Esophagus squamous epithelium (tissue), 5 donors: ENCODE measurements around the gene SLC30A3. TPM values are rescaled to one million over a fixed set of nuclear protein-coding genes. Genes with fewer than 3 reads are reported as not detected.
"Not testable (repeated sequence)": the region's sequence is repeated elsewhere in the genome, so short reads cannot be mapped to it uniquely, and the experiment has no call there.

ENCODE experiments used
- DNase-seq: peaks from one replicate; lab custom pipeline; 2025; lab: John Stamatoyannopoulos, UW
- H3K27ac ChIP-seq, 4 donors: fragments of 200-600 bp; sonication (generic); one replicate each; pipeline ENCODE4 v1.5.1; 2016 to 2019; ENCODE audit warnings: mild to moderate bottlenecking in 1 of 4
- H3K27me3 ChIP-seq, 4 donors: fragments of 200-600 bp; sonication (generic); 1 replicate in 3 of 4; 2 replicates in 1 of 4; pipeline versions ENCODE4 v1.5.1 to v1.6.0; 2017 to 2021; ENCODE audit warnings: antibody characterized with exemption in 1 of 4
- H3K36me3 ChIP-seq, 3 donors: fragments of 200-600 bp; sonication (generic); one replicate each; pipeline ENCODE4 v1.5.1; 2016 to 2019
- H3K4me1 ChIP-seq, 3 donors: fragments of 200-600 bp; sonication (generic); one replicate each; pipeline ENCODE4 v1.5.1; 2017 to 2019
- H3K4me3 ChIP-seq, 4 donors: fragments of 200-600 bp; sonication (generic); 1 replicate in 3 of 4; 2 replicates in 1 of 4; pipeline ENCODE4 v1.5.1; 2016 to 2019; ENCODE audit warnings: mild to moderate bottlenecking in 2 of 4, moderate library complexity in 1 of 4
- H3K9me3 ChIP-seq, 3 donors: fragments of 200-600 bp; sonication (generic); one replicate each; pipeline ENCODE4 v1.5.1; 2016 to 2019
- POLR2A ChIP-seq, 4 donors: fragments of 450-650 bp; IDR thresholded peaks; one replicate each; pipeline ENCODE4 v1.6.1; 2017; ENCODE audit warnings: antibody characterized with exemption in 4 of 4, mild to moderate bottlenecking in 4 of 4, moderate library complexity in 3 of 4
- WGBS, 2 donors: methylation state at CpG; one replicate each; pipeline ENCODE4 v1.1.5; 2018; 5-methylcytosine and 5-hydroxymethylcytosine counted together
- intact Hi-C: fragments of 100-400 bp; cut with DNase I; formaldehyde crosslinking; loops from one replicate; pipeline ENCODE4 v1.15.0; 2022
- total RNA-seq, 4 donors: library from RNA; depleted of rRNA; stranded (reverse); fragments of >200 nt; gene quantifications; one replicate each; pipeline ENCODE4 v1.1.0, GENCODE V29; 2016
- TF ChIP-seq, protein P1 (sequence below), 6 experiments: fragments of 450-650 bp in 4 of 6; fragments of 200-600 bp in 2 of 6; sonication (generic) in 2 of 6; IDR thresholded peaks; one replicate each; pipeline ENCODE4 v1.5.1; 2016 to 2019; ENCODE audit warnings: antibody characterized with exemption in 6 of 6, mild to moderate bottlenecking in 4 of 6, moderate library complexity in 4 of 6
- donor health status: DM: yes; HTN: yes; CAD: no.

Gene SLC30A3
- total RNA-seq, 4 donors from 2014 or later = 0.18 to 0.19 TPM; not detected in 2

DNA sequence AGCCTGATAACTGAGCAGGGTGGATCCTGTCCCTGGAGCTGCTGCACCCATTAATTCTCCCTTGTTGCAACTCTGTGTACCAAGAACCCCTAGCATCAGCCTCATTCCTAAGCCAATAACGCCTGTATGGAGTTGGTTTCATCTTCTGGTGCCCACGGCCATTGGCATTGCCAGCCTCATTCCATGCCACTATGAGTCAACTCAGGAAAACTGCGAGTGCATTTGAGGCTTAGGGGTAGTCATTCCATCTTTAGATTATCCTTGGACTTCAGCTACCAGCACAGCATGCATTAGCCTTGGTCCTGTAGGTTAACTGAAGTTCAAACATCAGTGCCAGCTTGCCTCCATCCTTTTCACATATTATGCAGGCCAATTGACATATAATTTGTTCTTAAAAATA, 18.0 kb upstream of the SLC30A3 start:
- no peak for DNase-seq
- intact Hi-C loops = no loop called here
- no peak overlapping the region for H3K4me3 ChIP-seq
- peaks cover 0 to 66% (median 0%) of the 10 kb centered on the region in 4 donors for H3K27me3 ChIP-seq
- H3K36me3 ChIP-seq = no peaks in the 10 kb centered on the region
- no peak overlapping the region for H3K27ac ChIP-seq
- TF ChIP-seq, protein P1, sequence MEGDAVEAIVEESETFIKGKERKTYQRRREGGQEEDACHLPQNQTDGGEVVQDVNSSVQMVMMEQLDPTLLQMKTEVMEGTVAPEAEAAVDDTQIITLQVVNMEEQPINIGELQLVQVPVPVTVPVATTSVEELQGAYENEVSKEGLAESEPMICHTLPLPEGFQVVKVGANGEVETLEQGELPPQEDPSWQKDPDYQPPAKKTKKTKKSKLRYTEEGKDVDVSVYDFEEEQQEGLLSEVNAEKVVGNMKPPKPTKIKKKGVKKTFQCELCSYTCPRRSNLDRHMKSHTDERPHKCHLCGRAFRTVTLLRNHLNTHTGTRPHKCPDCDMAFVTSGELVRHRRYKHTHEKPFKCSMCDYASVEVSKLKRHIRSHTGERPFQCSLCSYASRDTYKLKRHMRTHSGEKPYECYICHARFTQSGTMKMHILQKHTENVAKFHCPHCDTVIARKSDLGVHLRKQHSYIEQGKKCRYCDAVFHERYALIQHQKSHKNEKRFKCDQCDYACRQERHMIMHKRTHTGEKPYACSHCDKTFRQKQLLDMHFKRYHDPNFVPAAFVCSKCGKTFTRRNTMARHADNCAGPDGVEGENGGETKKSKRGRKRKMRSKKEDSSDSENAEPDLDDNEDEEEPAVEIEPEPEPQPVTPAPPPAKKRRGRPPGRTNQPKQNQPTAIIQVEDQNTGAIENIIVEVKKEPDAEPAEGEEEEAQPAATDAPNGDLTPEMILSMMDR (IDR thresholded peaks at IDR 0.05) = no peak
- no peak for TF ChIP-seq POLR2A (IDR thresholded peaks at IDR 0.05)
- H3K4me1 ChIP-seq = no peaks in the 10 kb centered on the region
- 49 to 56% methylated on average over 3 of the region's 3 CpGs for WGBS, 2 donors
- no peaks in the 10 kb centered on the region for H3K9me3 ChIP-seq

DNA sequence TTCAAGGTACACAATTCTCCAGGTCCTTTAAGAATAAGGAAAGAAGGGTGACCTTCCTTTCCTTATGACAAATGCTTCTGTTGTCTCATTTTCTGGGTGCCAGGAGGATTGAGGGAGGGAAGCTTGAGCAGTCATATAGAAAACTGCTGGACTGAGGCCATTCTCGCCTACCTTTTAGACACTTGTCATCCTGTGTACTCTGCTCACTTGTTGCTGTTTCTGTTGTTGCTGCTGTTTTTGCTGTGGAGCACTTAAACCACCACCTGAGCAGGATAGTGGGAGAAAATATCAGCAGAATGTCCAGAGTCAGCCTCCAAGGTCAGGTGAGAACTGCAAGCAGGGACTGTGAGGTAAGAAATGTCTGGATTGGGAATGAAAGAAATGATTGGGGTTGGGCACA, 15.2 kb upstream of the SLC30A3 start:
- no peak overlapping the region for H3K4me3 ChIP-seq
- H3K9me3 ChIP-seq = no peaks in the 10 kb centered on the region
- no peak for TF ChIP-seq POLR2A (IDR thresholded peaks at IDR 0.05)
- TF ChIP-seq, protein P1 (IDR thresholded peaks at IDR 0.05) = no peak
- H3K36me3 ChIP-seq = no peaks in the 10 kb centered on the region
- H3K27ac ChIP-seq = no peak overlapping the region
- no peak for DNase-seq
- 47 to 67% methylated on average over 1 of the region's 1 CpG for whole genome bisulfite sequencing, 2 donors
- intact Hi-C loops = loop anchor here (10.0 kb wide), 1 partner anchor 173 kb away; no protein-coding TSS in a partner anchor
- peaks cover 0 to 71% (median 0%) of the 10 kb centered on the region in 4 donors for H3K27me3 ChIP-seq
- no peaks in the 10 kb centered on the region for H3K4me1 ChIP-seq

- Histone ChIP-seq H3K9me3 (no peaks in the 10 kb centered on the region), H3K27ac (no peak within 1 kb of the TSS), H3K4me3 (no peak within 1 kb of the TSS), H3K27me3 (peaks cover 0 to 68% (median 0%) of the 10 kb centered on the region in 4 donors), H3K4me1 (no peaks in the 10 kb centered on the region), H3K36me3 (no peaks in the 10 kb centered on the region)
- WGBS, 2 donors = 83% methylated on average over 12 to 14 of the region's 39 CpGs
- intact Hi-C loops = loop anchor here (10.0 kb wide), 1 partner anchor 171 kb away; no protein-coding TSS in a partner anchor
- DNase-seq = no peak
- TF ChIP-seq, protein P1 (IDR thresholded peaks at IDR 0.05) = no peak
- TF ChIP-seq POLR2A (IDR thresholded peaks at IDR 0.05) = no peak
Observed at GRCh38 chr2:27275211-27276150, 12.6 kb upstream of the SLC30A3 start, which contains the start of gene DNAJC5G. Gene DNAJC5G, plus strand, starts transcription at chr2:27275433. Its CDS starts 1,296 bp downstream, at chr2:27276729.

- H3K27ac ChIP-seq, H3K9me3 ChIP-seq, H3K36me3 ChIP-seq, DNase-seq, H3K4me3 ChIP-seq, H3K4me1 ChIP-seq: not testable (repeated sequence)
- intact Hi-C loops = loop anchor here (10.0 kb wide), 1 partner anchor 168 kb away; no protein-coding TSS in a partner anchor
- WGBS, 2 donors = 73 to 76% methylated on average over 11 to 14 of the region's 15 CpGs
- H3K27me3 ChIP-seq = peaks cover 0 to 85% (median 0%) of the 10 kb centered on the region in 4 donors
Observed at GRCh38 chr2:27272537-27273522, 10.0 kb upstream of the SLC30A3 start.
